Keratinocyte (primary cell): ENCODE measurements around the gene GZF1. TPM values are rescaled to one million over a fixed set of nuclear protein-coding genes. Genes with fewer than 3 reads are reported as not detected.

Experiments
- DNase-seq: peaks from one replicate; pipeline ENCODE4 v3.0.0-alpha.2; 2011; ENCODE audit warnings: low read depth, missing footprints, low spot score
- FAIRE-seq: peaks from 2 replicates; lab custom pipeline; 2011; peaks lifted over from hg19 to GRCh38; lab: Jason Lieb, UNC
- H2AFZ ChIP-seq: 2 replicates; pipeline ENCODE4 v1.6.0; 2012; ENCODE audit warnings: low read length, control low read depth, inconsistent platforms; ENCODE audit not compliant: control insufficient read depth
- H3K27ac ChIP-seq: 2 replicates; pipeline ENCODE4 v1.5.1; 2011; ENCODE audit warnings: low read length; ENCODE audit not compliant: control insufficient read depth, insufficient read depth
- H3K27me3 ChIP-seq: 3 replicates; pipeline ENCODE4 v1.6.0; 2011; ENCODE audit warnings: low read length; ENCODE audit not compliant: control insufficient read depth, insufficient read depth; ENCODE audit errors: extremely low read depth
- H3K36me3 ChIP-seq, 2 experiments: 2 replicates in 1 of 2; 3 replicates in 1 of 2; pipeline ENCODE4 v1.5.1; 2011; ENCODE audit warnings: low read length in 2 of 2, mild to moderate bottlenecking in 1 of 2; ENCODE audit not compliant: control insufficient read depth in 2 of 2, insufficient read depth in 2 of 2; ENCODE audit errors: extremely low read depth in 1 of 2
- H3K4me1 ChIP-seq: 3 replicates; pipeline ENCODE4 v1.5.1; 2011; ENCODE audit warnings: low read length; ENCODE audit not compliant: control insufficient read depth, insufficient read depth; ENCODE audit errors: extremely low read depth
- H3K4me2 ChIP-seq: 3 replicates; pipeline ENCODE4 v1.6.0; 2011; ENCODE audit warnings: low read depth, low read length; ENCODE audit not compliant: control insufficient read depth, insufficient read depth; ENCODE audit errors: extremely low read depth
- H3K4me3 ChIP-seq, 3 experiments: fragments of 200-600 bp in 1 of 3; sonication (generic) in 1 of 3; 2 replicates in 2 of 3; 3 replicates in 1 of 3; pipeline ENCODE4 v1.5.1; 2011 to 2016; ENCODE audit warnings: low read length in 3 of 3, mild to moderate bottlenecking in 3 of 3, control low read depth in 2 of 3, inconsistent platforms in 1 of 3, low read depth in 1 of 3, mixed read lengths in 1 of 3, mixed run types in 1 of 3, moderate library complexity in 1 of 3; ENCODE audit not compliant: control insufficient read depth in 2 of 3, insufficient read depth in 2 of 3; ENCODE audit errors: extremely low read depth in 1 of 3
- H3K79me2 ChIP-seq: 2 replicates; pipeline ENCODE4 v1.6.0; 2012; ENCODE audit warnings: low read length; ENCODE audit not compliant: control insufficient read depth, insufficient read depth
- H3K9ac ChIP-seq: 3 replicates; pipeline ENCODE4 v1.6.0; 2011; ENCODE audit warnings: low read length; ENCODE audit not compliant: control insufficient read depth, insufficient read depth; ENCODE audit errors: extremely low read depth
- H3K9me1 ChIP-seq: 3 replicates; pipeline ENCODE4 v1.6.0; 2011; ENCODE audit warnings: low read length; ENCODE audit not compliant: control insufficient read depth, insufficient read depth; ENCODE audit errors: extremely low read depth
- H3K9me3 ChIP-seq: 2 replicates; pipeline ENCODE4 v1.5.1; 2012; ENCODE audit warnings: low read depth, low read length; ENCODE audit not compliant: control insufficient read depth
- H4K20me1 ChIP-seq: 3 replicates; pipeline ENCODE4 v1.6.0; 2011; ENCODE audit warnings: low read length; ENCODE audit not compliant: control insufficient read depth, insufficient read depth; ENCODE audit errors: extremely low read depth
- EZH2 ChIP-seq: IDR thresholded peaks from one replicate; pipeline ENCODE4 v1.6.1; 2012; ENCODE audit warnings: inconsistent platforms, mild to moderate bottlenecking, low read length, moderate library complexity
- dilution Hi-C: fragments of 300-500 bp; cut with MboI; formaldehyde crosslinking; loops from one replicate; pipeline ENCODE4 v1.7.0; 2020; ENCODE audit warnings: low sequenced_read_pairs; ENCODE audit not compliant: extremely low pct_ligation_motif_present
- polyA plus RNA-seq, 5 experiments: library from polyadenylated mRNA; depleted of rRNA in 3 of 5; stranded (reverse) in 3 of 5; stranded (forward) in 1 of 5; unstranded in 1 of 5; fragments of >200 nt; gene quantifications; 1 replicate in 1 of 5; 2 replicates in 3 of 5; 3 replicates in 1 of 5; pipeline versions ENCODE4 v1.2.1 to v1.2.3, GENCODE V29; 2011 to 2012; ENCODE audit warnings: missing spikeins in 2 of 5, low read depth in 1 of 5, low replicate concordance in 1 of 5
- TF ChIP-seq, protein P1 (sequence below), 3 experiments: IDR thresholded peaks in 1 of 3; conservative IDR thresholded peaks in 1 of 3; optimal IDR thresholded peaks in 1 of 3; 2 replicates in 2 of 3; 3 replicates in 1 of 3; pipeline versions ENCODE3 to v1.5.1; 2011; ENCODE audit warnings: low read length in 3 of 3, mild to moderate bottlenecking in 3 of 3, moderate library complexity in 2 of 3, control low read depth in 1 of 3, inconsistent platforms in 1 of 3; ENCODE audit not compliant: insufficient read depth in 2 of 3; ENCODE audit errors: extremely low read depth in 1 of 3

The GZF1 gene
- polyA plus RNA-seq, 1 donor (not counting 4 experiments of a cell fraction or from before 2014, with no cell fraction given): 11.7 TPM

DNA sequence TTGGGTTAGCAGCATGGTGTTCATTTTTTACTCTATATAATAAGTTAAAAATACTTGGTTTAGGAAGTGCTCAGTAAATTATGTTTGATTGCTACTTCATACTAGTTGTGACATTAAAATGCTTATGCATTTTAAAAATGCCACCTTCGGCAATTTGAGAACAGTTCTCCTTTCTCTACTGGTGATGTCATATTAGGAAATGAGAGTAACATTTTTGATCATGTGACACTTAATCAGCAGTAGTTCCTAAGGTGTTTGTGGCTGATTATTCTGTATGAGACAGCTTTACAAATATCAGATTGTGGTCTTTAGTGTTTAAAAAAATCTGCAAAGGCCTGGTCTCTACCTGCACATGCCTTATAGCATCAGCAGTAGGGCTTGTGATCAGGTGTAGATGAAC is 4.4 kb downstream of the GZF1 start:
- Histone ChIP-seq H3K9me1 (no peaks in the 10 kb centered on the region), H3K4me1 (peaks cover 28% of the 10 kb centered on the region), H2AFZ (no peak overlapping the region), H3K36me3 (peaks cover 14 to 51% of the 10 kb centered on the region in 2 experiments), H3K79me2 (peaks cover 59% of the 10 kb centered on the region), H3K4me2 (peak overlapping the region; percentile 28), H3K9me3 (no peaks in the 10 kb centered on the region), H3K27me3 (no peaks in the 10 kb centered on the region), H4K20me1 (peaks cover 8% of the 10 kb centered on the region), H3K9ac (no peak overlapping the region), H3K27ac (peak overlapping the region; percentile 10), H3K4me3 (no peak overlapping the region)
- TF ChIP-seq, protein P1, sequence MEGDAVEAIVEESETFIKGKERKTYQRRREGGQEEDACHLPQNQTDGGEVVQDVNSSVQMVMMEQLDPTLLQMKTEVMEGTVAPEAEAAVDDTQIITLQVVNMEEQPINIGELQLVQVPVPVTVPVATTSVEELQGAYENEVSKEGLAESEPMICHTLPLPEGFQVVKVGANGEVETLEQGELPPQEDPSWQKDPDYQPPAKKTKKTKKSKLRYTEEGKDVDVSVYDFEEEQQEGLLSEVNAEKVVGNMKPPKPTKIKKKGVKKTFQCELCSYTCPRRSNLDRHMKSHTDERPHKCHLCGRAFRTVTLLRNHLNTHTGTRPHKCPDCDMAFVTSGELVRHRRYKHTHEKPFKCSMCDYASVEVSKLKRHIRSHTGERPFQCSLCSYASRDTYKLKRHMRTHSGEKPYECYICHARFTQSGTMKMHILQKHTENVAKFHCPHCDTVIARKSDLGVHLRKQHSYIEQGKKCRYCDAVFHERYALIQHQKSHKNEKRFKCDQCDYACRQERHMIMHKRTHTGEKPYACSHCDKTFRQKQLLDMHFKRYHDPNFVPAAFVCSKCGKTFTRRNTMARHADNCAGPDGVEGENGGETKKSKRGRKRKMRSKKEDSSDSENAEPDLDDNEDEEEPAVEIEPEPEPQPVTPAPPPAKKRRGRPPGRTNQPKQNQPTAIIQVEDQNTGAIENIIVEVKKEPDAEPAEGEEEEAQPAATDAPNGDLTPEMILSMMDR (optimal IDR thresholded peaks at IDR 0.05 in 1 of 3, IDR thresholded peaks at IDR 0.05 in 1 of 3, conservative IDR thresholded peaks at IDR 0.05 in 1 of 3; ENCODE audit: extremely low read depth in 1 of 3, insufficient read depth in 2 of 3, low read length in 3 of 3): no peak
- DNase-seq (peak; percentile 26), FAIRE-seq (no peak)
- dilution Hi-C loops: no loop called here

DNA sequence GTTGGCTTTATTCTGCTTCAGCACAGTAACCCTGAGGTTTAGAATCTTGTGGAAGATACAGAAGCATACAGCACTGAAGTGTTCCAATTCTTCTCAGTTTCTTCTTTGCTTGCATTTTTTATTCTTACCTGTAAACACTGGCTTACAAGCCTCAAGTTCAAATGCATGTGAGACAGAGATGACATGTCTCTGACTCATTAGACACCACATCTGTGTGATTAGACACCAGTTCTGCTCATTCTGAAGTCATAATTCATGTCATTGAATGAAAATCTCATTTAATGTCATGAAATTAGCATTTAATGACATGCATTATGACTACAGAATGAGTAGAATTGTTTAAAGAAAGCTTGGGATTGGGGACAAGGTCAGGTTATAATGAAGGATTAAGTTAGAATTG is 5.8 kb downstream of the GZF1 start:
- peaks cover 54% of the 10 kb centered on the region for H3K79me2 ChIP-seq
- H2AFZ ChIP-seq: no peak overlapping the region
- peak; percentile 49 for DNase-seq
- peaks cover 27% of the 10 kb centered on the region for H3K4me1 ChIP-seq
- no peak overlapping the region for H3K4me3 ChIP-seq
- TF ChIP-seq EZH2: no peak
- TF ChIP-seq, protein P1 (optimal IDR thresholded peaks at IDR 0.05 in 1 of 3, IDR thresholded peaks at IDR 0.05 in 1 of 3, conservative IDR thresholded peaks at IDR 0.05 in 1 of 3; ENCODE audit: extremely low read depth in 1 of 3, insufficient read depth in 2 of 3, low read length in 3 of 3): no peak
- H3K27ac ChIP-seq: peak overlapping the region; percentile 12
- H3K9me3 ChIP-seq: no peaks in the 10 kb centered on the region
- dilution Hi-C loops: no loop called here
- H3K36me3 ChIP-seq: peaks cover 21 to 51% of the 10 kb centered on the region in 2 experiments
- H3K9me1 ChIP-seq: no peaks in the 10 kb centered on the region
- H3K9ac ChIP-seq: no peak overlapping the region
- no peak overlapping the region for H3K4me2 ChIP-seq
- H4K20me1 ChIP-seq: peaks cover 8% of the 10 kb centered on the region
- peak; percentile 71 for FAIRE-seq
- no peaks in the 10 kb centered on the region for H3K27me3 ChIP-seq
